Astrocyte of the cerebellum (primary cell): ENCODE measurements around the gene PRKG1.
"Not testable (repeated sequence)": the region's sequence is repeated elsewhere in the genome, so short reads cannot be mapped to it uniquely, and the experiment has no call there.

Experiments
- DNase-seq: peaks from one replicate; pipeline ENCODE4 v3.0.0-alpha.2; 2011; ENCODE audit warnings: low read depth
- H3K4me3 ChIP-seq: 2 replicates; pipeline ENCODE4 v1.5.1; 2011; ENCODE audit warnings: mild to moderate bottlenecking, low read depth, low read length, moderate library complexity
- CTCF ChIP-seq: IDR thresholded peaks from 2 replicates; pipeline ENCODE4 v1.5.1; 2012; ENCODE audit warnings: low read length, low read depth, moderate library complexity, mild to moderate bottlenecking; ENCODE audit errors: missing control alignments
- in situ Hi-C: cut with HindIII; loops from 2 replicates; pipeline ENCODE4 v1.10.0; 2017; ENCODE audit warnings: low sequenced_read_pairs

The PRKG1 gene

GRCh38 chr10:51260376-51260775 is 186.1 kb downstream of the PRKG1 start:
- no peak for DNase-seq
- H3K4me3 ChIP-seq = no peak overlapping the region
- in situ Hi-C loops = no loop called here
- no peak for TF ChIP-seq CTCF

- in situ Hi-C loops = no loop called here
- H3K4me3 ChIP-seq = no peak overlapping the region
- DNase-seq = no peak
- no peak for TF ChIP-seq CTCF
These were observed 192.2 kb downstream of the PRKG1 start for GRCh38 chr10:51266496-51266895.

GRCh38 chr10:51267980-51268570 is 193.8 kb downstream of the PRKG1 start:
- in situ Hi-C loops, DNase-seq, H3K4me3 ChIP-seq: not testable (repeated sequence)

- no peak for TF ChIP-seq CTCF
- no peak overlapping the region for H3K4me3 ChIP-seq
- in situ Hi-C loops = no loop called here
- no peak for DNase-seq
These were observed 195.5 kb downstream of the PRKG1 start for GRCh38 chr10:51269821-51270220.

- no peak for TF ChIP-seq CTCF
- no peak for DNase-seq
- in situ Hi-C loops = no loop called here
- H3K4me3 ChIP-seq = no peak overlapping the region
These were observed 196.7 kb downstream of the PRKG1 start for GRCh38 chr10:51270936-51271530.

GRCh38 chr10:51272099-51272498 is 197.8 kb downstream of the PRKG1 start:
- in situ Hi-C loops = not testable (repeated sequence)

GRCh38 chr10:51272555-51272954 is 198.3 kb downstream of the PRKG1 start:
- no peak for DNase-seq
- H3K4me3 ChIP-seq = no peak overlapping the region

More at GRCh38 chr10:51272099-51272498, 197.8 kb downstream of the PRKG1 start:
- H3K4me3 ChIP-seq, DNase-seq: not testable (repeated sequence)

More at GRCh38 chr10:51272555-51272954, 198.3 kb downstream of the PRKG1 start:
- TF ChIP-seq CTCF = no peak
- in situ Hi-C loops = no loop called here
